Glutamatergic neuron (in vitro differentiated cells): Measurements from ENCODE around the gene HGD. TPM values are rescaled to one million over a fixed set of nuclear protein-coding genes. Genes with fewer than 3 reads are reported as not detected.
"Not testable (repeated sequence)": the region's sequence is repeated elsewhere in the genome, so short reads cannot be mapped to it uniquely, and the experiment has no call there.

ENCODE experiments used
- DNase-seq: peaks from one replicate; pipeline ENCODE4 v3.0.0; 2022
- H3K27ac Mint-ChIP-seq: one replicate; pipeline ENCODE4 v1.8.0; 2020; ENCODE audit warnings: mild to moderate bottlenecking, mixed read lengths, inconsistent platforms; ENCODE audit not compliant: unreplicated experiment
- H3K27me3 Mint-ChIP-seq: one replicate; pipeline ENCODE4 v1.8.0; 2020; ENCODE audit warnings: mild to moderate bottlenecking, moderate library complexity, mixed read lengths, inconsistent platforms; ENCODE audit not compliant: unreplicated experiment
- H3K36me3 Mint-ChIP-seq: one replicate; pipeline ENCODE4 v1.8.0; 2020; ENCODE audit warnings: mild to moderate bottlenecking, mixed read lengths, inconsistent platforms; ENCODE audit not compliant: unreplicated experiment
- H3K4me1 Mint-ChIP-seq: one replicate; pipeline ENCODE4 v1.8.0; 2020; ENCODE audit warnings: mild to moderate bottlenecking, low read depth, mixed read lengths, inconsistent platforms; ENCODE audit not compliant: unreplicated experiment
- H3K4me3 Mint-ChIP-seq: one replicate; pipeline ENCODE4 v1.8.0; 2020; ENCODE audit warnings: mild to moderate bottlenecking, mixed read lengths, inconsistent platforms; ENCODE audit not compliant: unreplicated experiment
- H3K9me3 Mint-ChIP-seq: one replicate; pipeline ENCODE4 v1.8.0; 2020; ENCODE audit warnings: mild to moderate bottlenecking, moderate library complexity, mixed read lengths, inconsistent platforms; ENCODE audit not compliant: unreplicated experiment
- CTCF ChIP-seq: fragments of 200-600 bp; sonication (generic); IDR thresholded peaks from one replicate; pipeline ENCODE4 v1.5.0; 2021; ENCODE audit not compliant: partially characterized antibody, unreplicated experiment
- total RNA-seq: library from RNA; stranded (reverse); fragmentation: NEBNext Ultra II Directional; extraction: Animal tissue kit (Norgen Biotek cat#: 25700); gene quantifications from one replicate; pipeline ENCODE4 v1.2.1, GENCODE V29; 2021; ENCODE audit not compliant: unreplicated experiment

Gene HGD
- total RNA-seq, 1 donor from 2014 or later, result not detected

GRCh38 chr3:120625159-120625586, 56.9 kb downstream of the HGD start:
- Mint-ChIP-seq H3K9me3 (peaks cover 3% of the 10 kb centered on the region), H3K27me3 (peaks cover 4% of the 10 kb centered on the region), H3K4me3 (no peak overlapping the region), H3K36me3 (peaks cover 16% of the 10 kb centered on the region), H3K27ac (no peak overlapping the region), H3K4me1 (no peaks in the 10 kb centered on the region)
- DNase-seq, result no peak
- TF ChIP-seq CTCF, result no peak

GRCh38 chr3:120623727-120624093, 58.3 kb downstream of the HGD start:
- Mint-ChIP-seq H3K9me3 (peaks cover 3% of the 10 kb centered on the region), H3K27ac (no peak overlapping the region), H3K4me3 (no peak overlapping the region), H3K27me3 (peaks cover 4% of the 10 kb centered on the region), H3K36me3 (peaks cover 11% of the 10 kb centered on the region), H3K4me1 (no peaks in the 10 kb centered on the region)
- TF ChIP-seq CTCF, result no peak
- DNase-seq, result no peak

GRCh38 chr3:120622870-120623726, 58.9 kb downstream of the HGD start:
- H3K4me3 Mint-ChIP-seq, result no peak overlapping the region

GRCh38 chr3:120622457-120622856, 59.6 kb downstream of the HGD start:
- H3K27ac Mint-ChIP-seq, result no peak overlapping the region
- no peak for DNase-seq
- no peaks in the 10 kb centered on the region for H3K4me1 Mint-ChIP-seq
- H3K4me3 Mint-ChIP-seq, result no peak overlapping the region
- TF ChIP-seq CTCF, result no peak
- H3K36me3 Mint-ChIP-seq, result peaks cover 11% of the 10 kb centered on the region
- peaks cover 3% of the 10 kb centered on the region for H3K9me3 Mint-ChIP-seq
- H3K27me3 Mint-ChIP-seq, result peaks cover 6% of the 10 kb centered on the region

More at GRCh38 chr3:120622870-120623726, 58.9 kb downstream of the HGD start:
- no peak for DNase-seq
- peaks cover 6% of the 10 kb centered on the region for H3K27me3 Mint-ChIP-seq
- no peak overlapping the region for H3K27ac Mint-ChIP-seq
- peaks cover 3% of the 10 kb centered on the region for H3K9me3 Mint-ChIP-seq
- no peaks in the 10 kb centered on the region for H3K4me1 Mint-ChIP-seq
- H3K36me3 Mint-ChIP-seq, result peaks cover 11% of the 10 kb centered on the region
- no peak for TF ChIP-seq CTCF

GRCh38 chr3:120616745-120617144, 65.3 kb downstream of the HGD start:
- H3K36me3 Mint-ChIP-seq, H3K27me3 Mint-ChIP-seq, DNase-seq, H3K4me3 Mint-ChIP-seq, H3K4me1 Mint-ChIP-seq, H3K9me3 Mint-ChIP-seq, H3K27ac Mint-ChIP-seq: not testable (repeated sequence)
